Measurements from ENCODE around the gene ADK. TPM values are rescaled to one million over a fixed set of nuclear protein-coding genes. Genes with fewer than 3 reads are reported as not detected.

ADK gene
- total and polyA plus RNA-seq, 2 of the 13 experiments (the other 11 are each of a cell fraction or from before 2014, with no cell fraction given): 48.6 to 79.1 TPM

DNA sequence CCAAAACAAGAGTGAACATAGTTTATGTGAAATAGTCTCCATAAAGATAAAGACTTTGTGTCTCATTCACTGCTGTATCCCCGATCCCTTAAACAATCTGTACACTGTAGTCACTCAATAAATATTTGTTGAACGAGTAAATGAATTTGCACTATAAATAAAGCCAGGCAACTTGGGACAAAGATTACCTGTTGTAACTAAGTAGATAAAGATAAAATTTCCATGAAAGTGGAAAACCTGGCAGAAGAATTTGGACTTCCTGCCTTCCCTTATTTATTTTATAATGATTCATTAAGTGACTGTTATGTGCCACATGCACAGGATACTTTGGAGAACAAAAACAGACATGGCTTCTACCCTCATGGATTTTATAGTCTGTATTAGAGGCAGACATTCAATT, 397.7 kb downstream of the ADK start (continued):
- no peak for TF ChIP-seq ZNF747 (CRISPR knock-in tag; IDR thresholded peaks at IDR 0.05; ENCODE audit: borderline replicate concordance)
- TF ChIP-seq ZNF781 (CRISPR knock-in tag; IDR thresholded peaks at IDR 0.05; ENCODE audit: borderline replicate concordance, not compliant biosample characterization): no peak
- TF ChIP-seq ZNF136 (CRISPR knock-in tag; IDR thresholded peaks at IDR 0.05; ENCODE audit: low read depth): no peak
- no peak for TF ChIP-seq ZNF326 (CRISPR knock-in tag; IDR thresholded peaks at IDR 0.05; ENCODE audit: borderline replicate concordance)
- TF ChIP-seq PPARG (CRISPR knock-in tag; conservative IDR thresholded peaks at IDR 0.05): 0 out of 2 replicates have a peak, but pooled peaks have one; percentile 42
- no peak for TF ChIP-seq TBP (CRISPR knock-in tag; IDR thresholded peaks at IDR 0.05)
- peak; percentile 36 for TF ChIP-seq CREM (IDR thresholded peaks at IDR 0.05)
- TF ChIP-seq CREM (CRISPR knock-in tag; IDR thresholded peaks at IDR 0.05): no peak
- no peak for TF ChIP-seq ZNF556 (CRISPR knock-in tag; IDR thresholded peaks at IDR 0.05; ENCODE audit: borderline replicate concordance)
- no peak for TF ChIP-seq ZNF792 (CRISPR knock-in tag; IDR thresholded peaks at IDR 0.05)
- TF ChIP-seq KDM5A (IDR thresholded peaks at IDR 0.05; ENCODE audit: borderline replicate concordance, low read length): no peak

DNA sequence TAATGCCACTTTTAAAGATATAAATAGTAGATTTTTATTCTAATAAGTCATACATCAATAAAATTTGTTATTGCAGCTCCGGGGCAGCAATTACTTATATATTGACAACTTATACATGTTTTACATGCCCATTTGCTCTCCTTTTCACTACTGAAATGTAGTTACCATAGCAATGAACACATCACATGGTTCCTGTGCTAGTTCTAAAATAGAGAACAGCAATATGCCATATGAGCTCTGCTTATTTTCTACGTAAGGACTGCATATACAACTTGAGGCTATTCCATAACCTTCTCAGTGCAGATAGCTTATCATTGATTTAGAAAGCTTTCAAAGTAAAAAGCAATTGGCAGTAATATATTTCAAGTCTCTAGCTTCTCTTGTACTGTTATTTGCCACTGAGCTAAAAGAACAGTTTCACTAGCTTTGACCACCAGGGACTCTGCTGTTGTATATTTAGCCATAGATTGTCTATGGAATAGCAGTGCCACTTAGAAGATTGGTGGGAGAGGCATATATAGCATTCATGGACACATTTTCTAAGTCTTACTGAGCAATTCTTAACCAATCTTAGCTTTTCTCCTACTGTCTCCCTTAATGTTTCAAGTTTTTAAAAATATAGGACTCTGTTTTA, 405.2 kb downstream of the ADK start:
- no peak overlapping the region for H3K4me2 ChIP-seq (ENCODE audit: low read depth, low read length)
- ATAC-seq: no peak
- DNase-seq (ENCODE audit: low spot score): no peak
- H3K9ac ChIP-seq (ENCODE audit: insufficient read depth, low read depth, low read length): no peak overlapping the region
- no peaks in the 10 kb centered on the region for H3K27me3 ChIP-seq (ENCODE audit: control insufficient read depth in 1 of 2, insufficient read depth in 2 of 2, low read length in 2 of 2)
- H3K27ac ChIP-seq (ENCODE audit: extremely low read length, insufficient read depth, low read length): no peak overlapping the region
- no peak for FAIRE-seq
- in situ Hi-C loops (cut with HindIII; ENCODE audit: extremely low pct_ligation_motif_present, low pct_unique_long_range_greater_than_20kb) (no loop called here), intact Hi-C loops (cut with micrococcal nuclease; ENCODE audit: unreplicated experiment) (no loop called here)
- no peaks in the 10 kb centered on the region for H3K79me2 ChIP-seq (ENCODE audit: insufficient read depth, low read length)
- WGBS (ENCODE audit: low lambda C conversion rate): 93% methylated on average over 2 of the region's 2 CpGs
- BruUV-seq (replicated peaks): no TSS peak
- POLR2A ChIA-PET: no interaction called here
- no peaks in the 10 kb centered on the region for H3K9me3 ChIP-seq (ENCODE audit: low read length)
- peaks cover 6% of the 10 kb centered on the region for H3K4me1 ChIP-seq (ENCODE audit: insufficient read depth, low read length)
- no peak overlapping the region for H3K4me3 ChIP-seq (replicated peaks in 1 of 3; ENCODE audit: insufficient read depth in 1 of 3, low read depth in 2 of 3, low read length in 3 of 3)
- peaks cover 0 to 3% of the 10 kb centered on the region in 2 experiments; a peak in 2 of 5 replicates for H3K36me3 ChIP-seq (replicated peaks in 1 of 2; ENCODE audit: control insufficient read depth in 1 of 2, insufficient read depth in 2 of 2, low read length in 2 of 2)
- H2AFZ ChIP-seq (ENCODE audit: low read length): no peak overlapping the region
- CTCF ChIA-PET (ENCODE audit: low intra/inter-chr PET ratio, low total read pairs): no interaction called here
- H4K20me1 ChIP-seq (ENCODE audit: insufficient read depth, low read length): no peaks in the 10 kb centered on the region
- TF ChIP-seq SMC3 (IDR thresholded peaks at IDR 0.05; ENCODE audit: low read length): no peak
- TF ChIP-seq ZNF598 (CRISPR knock-in tag; IDR thresholded peaks at IDR 0.05; ENCODE audit: borderline replicate concordance): no peak
- TF ChIP-seq ZNF841 (CRISPR knock-in tag; IDR thresholded peaks at IDR 0.05; ENCODE audit: borderline replicate concordance): no peak
- TF ChIP-seq ZNF724P (CRISPR knock-in tag; IDR thresholded peaks at IDR 0.05; ENCODE audit: borderline replicate concordance): no peak
- TF ChIP-seq ZNF605 (CRISPR knock-in tag; IDR thresholded peaks at IDR 0.05): no peak
- TF ChIP-seq, protein P1, sequence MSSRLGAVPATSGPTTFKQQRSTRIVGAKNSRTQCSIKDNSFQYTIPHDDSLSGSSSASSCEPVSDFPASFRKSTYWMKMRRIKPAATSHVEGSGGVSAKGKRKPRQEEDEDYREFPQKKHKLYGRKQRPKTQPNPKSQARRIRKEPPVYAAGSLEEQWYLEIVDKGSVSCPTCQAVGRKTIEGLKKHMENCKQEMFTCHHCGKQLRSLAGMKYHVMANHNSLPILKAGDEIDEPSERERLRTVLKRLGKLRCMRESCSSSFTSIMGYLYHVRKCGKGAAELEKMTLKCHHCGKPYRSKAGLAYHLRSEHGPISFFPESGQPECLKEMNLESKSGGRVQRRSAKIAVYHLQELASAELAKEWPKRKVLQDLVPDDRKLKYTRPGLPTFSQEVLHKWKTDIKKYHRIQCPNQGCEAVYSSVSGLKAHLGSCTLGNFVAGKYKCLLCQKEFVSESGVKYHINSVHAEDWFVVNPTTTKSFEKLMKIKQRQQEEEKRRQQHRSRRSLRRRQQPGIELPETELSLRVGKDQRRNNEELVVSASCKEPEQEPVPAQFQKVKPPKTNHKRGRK (CRISPR knock-in tag; IDR thresholded peaks at IDR 0.05): no peak
- TF ChIP-seq, protein P2, sequence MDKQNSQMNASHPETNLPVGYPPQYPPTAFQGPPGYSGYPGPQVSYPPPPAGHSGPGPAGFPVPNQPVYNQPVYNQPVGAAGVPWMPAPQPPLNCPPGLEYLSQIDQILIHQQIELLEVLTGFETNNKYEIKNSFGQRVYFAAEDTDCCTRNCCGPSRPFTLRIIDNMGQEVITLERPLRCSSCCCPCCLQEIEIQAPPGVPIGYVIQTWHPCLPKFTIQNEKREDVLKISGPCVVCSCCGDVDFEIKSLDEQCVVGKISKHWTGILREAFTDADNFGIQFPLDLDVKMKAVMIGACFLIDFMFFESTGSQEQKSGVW (CRISPR knock-in tag; IDR thresholded peaks at IDR 0.05; ENCODE audit: borderline replicate concordance): no peak
- TF ChIP-seq, protein P3, sequence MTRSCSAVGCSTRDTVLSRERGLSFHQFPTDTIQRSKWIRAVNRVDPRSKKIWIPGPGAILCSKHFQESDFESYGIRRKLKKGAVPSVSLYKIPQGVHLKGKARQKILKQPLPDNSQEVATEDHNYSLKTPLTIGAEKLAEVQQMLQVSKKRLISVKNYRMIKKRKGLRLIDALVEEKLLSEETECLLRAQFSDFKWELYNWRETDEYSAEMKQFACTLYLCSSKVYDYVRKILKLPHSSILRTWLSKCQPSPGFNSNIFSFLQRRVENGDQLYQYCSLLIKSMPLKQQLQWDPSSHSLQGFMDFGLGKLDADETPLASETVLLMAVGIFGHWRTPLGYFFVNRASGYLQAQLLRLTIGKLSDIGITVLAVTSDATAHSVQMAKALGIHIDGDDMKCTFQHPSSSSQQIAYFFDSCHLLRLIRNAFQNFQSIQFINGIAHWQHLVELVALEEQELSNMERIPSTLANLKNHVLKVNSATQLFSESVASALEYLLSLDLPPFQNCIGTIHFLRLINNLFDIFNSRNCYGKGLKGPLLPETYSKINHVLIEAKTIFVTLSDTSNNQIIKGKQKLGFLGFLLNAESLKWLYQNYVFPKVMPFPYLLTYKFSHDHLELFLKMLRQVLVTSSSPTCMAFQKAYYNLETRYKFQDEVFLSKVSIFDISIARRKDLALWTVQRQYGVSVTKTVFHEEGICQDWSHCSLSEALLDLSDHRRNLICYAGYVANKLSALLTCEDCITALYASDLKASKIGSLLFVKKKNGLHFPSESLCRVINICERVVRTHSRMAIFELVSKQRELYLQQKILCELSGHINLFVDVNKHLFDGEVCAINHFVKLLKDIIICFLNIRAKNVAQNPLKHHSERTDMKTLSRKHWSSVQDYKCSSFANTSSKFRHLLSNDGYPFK (CRISPR knock-in tag; IDR thresholded peaks at IDR 0.05; ENCODE audit: borderline replicate concordance): no peak
- no peak for TF ChIP-seq PRPF4 (IDR thresholded peaks at IDR 0.05; ENCODE audit: low read depth, low read length, poor library complexity, severe bottlenecking)
